Hepatocyte (in vitro differentiated cells): ENCODE results near the gene RRP1.
A peak's percentile ranks its signal among the peaks of the same experiment; 100 is the strongest.

Source experiments
- CTCF ChIP-seq: fragments of 200-600 bp; sonication (generic); IDR thresholded peaks from 2 replicates; pipeline ENCODE4 v1.5.1; 2016; ENCODE audit warnings: antibody characterized with exemption, mild to moderate bottlenecking; ENCODE audit not compliant: poor library complexity
- EZH2 ChIP-seq: fragments of 200-600 bp; sonication (generic); IDR thresholded peaks from 2 replicates; pipeline ENCODE4 v1.6.1; 2016; ENCODE audit warnings: antibody characterized with exemption, mild to moderate bottlenecking, borderline replicate concordance

- peak; percentile 97 for TF ChIP-seq CTCF
- TF ChIP-seq EZH2: no peak
These were observed 21.3 kb downstream of the RRP1 start for GRCh38 chr21:43810505-43811261.
